IPS-15b (cell line): ENCODE data around the gene RPL29.
"Not testable (repeated sequence)": the region's sequence is repeated elsewhere in the genome, so short reads cannot be mapped to it uniquely, and the experiment has no call there.

ENCODE experiments used
- H3K27me3 ChIP-seq: one replicate; pipeline ENCODE4 v1.6.1; 2013; ENCODE audit warnings: low read length; ENCODE audit not compliant: control insufficient read depth, insufficient read depth
- H3K36me3 ChIP-seq: one replicate; pipeline ENCODE4 v1.6.1; 2013; ENCODE audit warnings: low read length; ENCODE audit not compliant: control insufficient read depth, insufficient read depth
- H3K4me1 ChIP-seq: one replicate; pipeline ENCODE4 v1.6.1; 2013; ENCODE audit warnings: mild to moderate bottlenecking, low read length; ENCODE audit not compliant: control insufficient read depth, insufficient read depth
- H3K4me3 ChIP-seq: one replicate; pipeline ENCODE4 v1.5.1; 2013; ENCODE audit warnings: low read depth, low read length
- H3K9ac ChIP-seq: one replicate; pipeline ENCODE4 v1.6.1; 2013; ENCODE audit warnings: low read depth, mild to moderate bottlenecking, low read length
- H3K9me3 ChIP-seq: one replicate; pipeline ENCODE4 v1.6.1; 2013; ENCODE audit warnings: mild to moderate bottlenecking, low read length; ENCODE audit not compliant: control insufficient read depth, insufficient read depth

RPL29 gene

GRCh38 chr3:52002748-52003147, 7.1 kb upstream of the RPL29 start:
- Histone ChIP-seq H3K9ac (no peak overlapping the region), H3K4me3 (no peak overlapping the region), H3K36me3 (no peaks in the 10 kb centered on the region), H3K4me1 (peaks cover 14% of the 10 kb centered on the region), H3K27me3 (no peaks in the 10 kb centered on the region), H3K9me3 (no peaks in the 10 kb centered on the region)

GRCh38 chr3:52001443-52001974, 5.8 kb upstream of the RPL29 start:
- Histone ChIP-seq H3K4me1 (peaks cover 14% of the 10 kb centered on the region), H3K4me3 (no peak overlapping the region), H3K27me3 (no peaks in the 10 kb centered on the region), H3K9me3 (no peaks in the 10 kb centered on the region), H3K9ac (no peak overlapping the region), H3K36me3 (no peaks in the 10 kb centered on the region)

GRCh38 chr3:51999846-52000245, 4.2 kb upstream of the RPL29 start:
- H3K27me3 ChIP-seq: no peaks in the 10 kb centered on the region
- H3K4me1 ChIP-seq: peaks cover 5% of the 10 kb centered on the region
- H3K9ac ChIP-seq: no peak overlapping the region
- peaks cover under 1% of the 10 kb centered on the region for H3K36me3 ChIP-seq
- H3K4me3 ChIP-seq: no peak overlapping the region
- no peaks in the 10 kb centered on the region for H3K9me3 ChIP-seq

- Histone ChIP-seq H3K9ac (no peak overlapping the region), H3K36me3 (peaks cover 11% of the 10 kb centered on the region), H3K9me3 (no peaks in the 10 kb centered on the region), H3K4me3 (no peak overlapping the region), H3K4me1 (no peaks in the 10 kb centered on the region), H3K27me3 (no peaks in the 10 kb centered on the region)
Observed at GRCh38 chr3:51998774-51999173, 3.1 kb upstream of the RPL29 start.

- Histone ChIP-seq H3K4me3 (no peak overlapping the region), H3K9ac (no peak overlapping the region), H3K27me3 (no peaks in the 10 kb centered on the region), H3K9me3 (no peaks in the 10 kb centered on the region), H3K4me1 (no peaks in the 10 kb centered on the region), H3K36me3 (peaks cover 17% of the 10 kb centered on the region)
Observed at GRCh38 chr3:51997935-51998596, 2.4 kb upstream of the RPL29 start.

GRCh38 chr3:51997172-51997571, 1.5 kb upstream of the RPL29 start:
- H3K36me3 ChIP-seq: peaks cover 20% of the 10 kb centered on the region
- no peak overlapping the region for H3K9ac ChIP-seq
- no peaks in the 10 kb centered on the region for H3K9me3 ChIP-seq
- H3K4me3 ChIP-seq: no peak overlapping the region
- no peaks in the 10 kb centered on the region for H3K27me3 ChIP-seq
- H3K4me1 ChIP-seq: no peaks in the 10 kb centered on the region

GRCh38 chr3:51994530-51994929, 1.2 kb downstream of the RPL29 start:
- peak overlapping the region; percentile 100 for H3K4me3 ChIP-seq
- H3K9me3 ChIP-seq: no peaks in the 10 kb centered on the region
- peaks cover 20% of the 10 kb centered on the region for H3K36me3 ChIP-seq
- H3K27me3 ChIP-seq: no peaks in the 10 kb centered on the region
- peak overlapping the region; percentile 100 for H3K9ac ChIP-seq
- no peaks in the 10 kb centered on the region for H3K4me1 ChIP-seq

- H3K9me3 ChIP-seq, H3K9ac ChIP-seq, H3K4me3 ChIP-seq, H3K4me1 ChIP-seq, H3K27me3 ChIP-seq: not testable (repeated sequence)
- H3K36me3 ChIP-seq: peaks cover 20% of the 10 kb centered on the region
Observed at GRCh38 chr3:51993657-51994056, 2.0 kb downstream of the RPL29 start.

GRCh38 chr3:51992017-51992682, 3.5 kb downstream of the RPL29 start:
- no peak overlapping the region for H3K9ac ChIP-seq
- no peaks in the 10 kb centered on the region for H3K27me3 ChIP-seq
- no peak overlapping the region for H3K4me3 ChIP-seq
- no peaks in the 10 kb centered on the region for H3K9me3 ChIP-seq
- no peaks in the 10 kb centered on the region for H3K4me1 ChIP-seq
- peaks cover 20% of the 10 kb centered on the region for H3K36me3 ChIP-seq

- peaks cover 20% of the 10 kb centered on the region for H3K36me3 ChIP-seq
- not testable (repeated sequence) for H3K9me3 ChIP-seq, H3K9ac ChIP-seq, H3K4me1 ChIP-seq, H3K4me3 ChIP-seq, H3K27me3 ChIP-seq
Observed at GRCh38 chr3:51990501-51990971, 5.2 kb downstream of the RPL29 start.

- Histone ChIP-seq H3K4me3 (no peak overlapping the region), H3K9ac (no peak overlapping the region), H3K27me3 (no peaks in the 10 kb centered on the region), H3K36me3 (peaks cover 7% of the 10 kb centered on the region), H3K9me3 (no peaks in the 10 kb centered on the region), H3K4me1 (peaks cover 3% of the 10 kb centered on the region)
Observed at GRCh38 chr3:51988286-51989146, 7.2 kb downstream of the RPL29 start.
